Measurements from ENCODE around the gene PIGS.
"Not testable (repeated sequence)": the region's sequence is repeated elsewhere in the genome, so short reads cannot be mapped to it uniquely, and the experiment has no call there.

Gene PIGS

GRCh38 chr17:28528327-28529012 is 42.9 kb downstream of the PIGS start:
- Histone ChIP-seq H3K4me3 (ENCODE audit: low read depth, low read length) (no peak overlapping the region), H3K36me3 (ENCODE audit: insufficient read depth, low read length) (no peaks in the 10 kb centered on the region), H3K27me3 (ENCODE audit: insufficient read depth, low read length) (no peaks in the 10 kb centered on the region), H3K27ac (ENCODE audit: low read depth, low read length) (no peak overlapping the region), H3K4me1 (ENCODE audit: control insufficient read depth, insufficient read depth, low read length, unreplicated experiment) (peaks cover 31% of the 10 kb centered on the region), H3K79me2 (ENCODE audit: control insufficient read depth, insufficient read depth, low read length, unreplicated experiment) (no peaks in the 10 kb centered on the region), H2AFZ (ENCODE audit: low read length, unreplicated experiment) (no peak overlapping the region)

GRCh38 chr17:28527859-28528258 is 43.5 kb downstream of the PIGS start:
- Histone ChIP-seq H3K27me3 (ENCODE audit: insufficient read depth, low read length) (no peaks in the 10 kb centered on the region), H3K27ac (ENCODE audit: low read depth, low read length) (no peak overlapping the region), H3K4me3 (ENCODE audit: low read depth, low read length) (no peak overlapping the region), H3K36me3 (ENCODE audit: insufficient read depth, low read length) (no peaks in the 10 kb centered on the region), H3K4me1 (ENCODE audit: control insufficient read depth, insufficient read depth, low read length, unreplicated experiment) (peaks cover 26% of the 10 kb centered on the region), H2AFZ (ENCODE audit: low read length, unreplicated experiment) (no peak overlapping the region), H3K79me2 (ENCODE audit: control insufficient read depth, insufficient read depth, low read length, unreplicated experiment) (no peaks in the 10 kb centered on the region)

GRCh38 chr17:28527181-28527681 is 44.1 kb downstream of the PIGS start:
- no peaks in the 10 kb centered on the region for H3K36me3 ChIP-seq (ENCODE audit: insufficient read depth, low read length)
- no peak overlapping the region for H3K4me3 ChIP-seq (ENCODE audit: low read depth, low read length)
- H3K27ac ChIP-seq (ENCODE audit: low read depth, low read length), result no peak overlapping the region
- no peak overlapping the region for H2AFZ ChIP-seq (ENCODE audit: low read length, unreplicated experiment)
- H3K27me3 ChIP-seq (ENCODE audit: insufficient read depth, low read length), result no peaks in the 10 kb centered on the region
- no peaks in the 10 kb centered on the region for H3K79me2 ChIP-seq (ENCODE audit: control insufficient read depth, insufficient read depth, low read length, unreplicated experiment)
- peaks cover 21% of the 10 kb centered on the region for H3K4me1 ChIP-seq (ENCODE audit: control insufficient read depth, insufficient read depth, low read length, unreplicated experiment)

GRCh38 chr17:28526381-28526780 is 44.9 kb downstream of the PIGS start:
- Histone ChIP-seq H3K4me1 (ENCODE audit: control insufficient read depth, insufficient read depth, low read length, unreplicated experiment) (peaks cover 21% of the 10 kb centered on the region), H3K4me3 (ENCODE audit: low read depth, low read length) (no peak overlapping the region), H3K27ac (ENCODE audit: low read depth, low read length) (no peak overlapping the region), H3K79me2 (ENCODE audit: control insufficient read depth, insufficient read depth, low read length, unreplicated experiment) (no peaks in the 10 kb centered on the region), H2AFZ (ENCODE audit: low read length, unreplicated experiment) (no peak overlapping the region), H3K27me3 (ENCODE audit: insufficient read depth, low read length) (no peaks in the 10 kb centered on the region), H3K36me3 (ENCODE audit: insufficient read depth, low read length) (no peaks in the 10 kb centered on the region)

- Histone ChIP-seq H3K79me2 (ENCODE audit: control insufficient read depth, insufficient read depth, low read length, unreplicated experiment) (no peaks in the 10 kb centered on the region), H3K27me3 (ENCODE audit: insufficient read depth, low read length) (no peaks in the 10 kb centered on the region), H3K4me3 (ENCODE audit: low read depth, low read length) (no peak overlapping the region), H3K36me3 (ENCODE audit: insufficient read depth, low read length) (no peaks in the 10 kb centered on the region), H3K4me1 (ENCODE audit: control insufficient read depth, insufficient read depth, low read length, unreplicated experiment) (peaks cover 21% of the 10 kb centered on the region), H2AFZ (ENCODE audit: low read length, unreplicated experiment) (no peak overlapping the region), H3K27ac (ENCODE audit: low read depth, low read length) (no peak overlapping the region)
These were observed 46.6 kb downstream of the PIGS start for GRCh38 chr17:28524476-28525424.

- no peak overlapping the region for H2AFZ ChIP-seq (ENCODE audit: low read length, unreplicated experiment)
- no peaks in the 10 kb centered on the region for H3K79me2 ChIP-seq (ENCODE audit: control insufficient read depth, insufficient read depth, low read length, unreplicated experiment)
- H3K36me3 ChIP-seq (ENCODE audit: insufficient read depth, low read length), result no peaks in the 10 kb centered on the region
- H3K4me1 ChIP-seq (ENCODE audit: control insufficient read depth, insufficient read depth, low read length, unreplicated experiment), result peaks cover 21% of the 10 kb centered on the region
- H3K4me3 ChIP-seq (ENCODE audit: low read depth, low read length), result no peak overlapping the region
- no peaks in the 10 kb centered on the region for H3K27me3 ChIP-seq (ENCODE audit: insufficient read depth, low read length)
- H3K27ac ChIP-seq (ENCODE audit: low read depth, low read length), result no peak overlapping the region
These were observed 47.4 kb downstream of the PIGS start for GRCh38 chr17:28523876-28524275.

- peaks cover 19% of the 10 kb centered on the region for H3K4me1 ChIP-seq (ENCODE audit: control insufficient read depth, insufficient read depth, low read length, unreplicated experiment)
- H3K27me3 ChIP-seq (ENCODE audit: insufficient read depth, low read length), result 0 out of 2 replicates have a peak, but pooled peaks cover 3% of the 10 kb centered on the region
- H3K79me2 ChIP-seq (ENCODE audit: control insufficient read depth, insufficient read depth, low read length, unreplicated experiment), result no peaks in the 10 kb centered on the region
These were observed 48.1 kb downstream of the PIGS start for GRCh38 chr17:28523186-28523585.

GRCh38 chr17:28522281-28522680 is 49.0 kb downstream of the PIGS start:
- H2AFZ ChIP-seq (ENCODE audit: low read length, unreplicated experiment); H3K27me3 ChIP-seq (ENCODE audit: insufficient read depth, low read length); H3K79me2 ChIP-seq (ENCODE audit: control insufficient read depth, insufficient read depth, low read length, unreplicated experiment); H3K4me3 ChIP-seq (ENCODE audit: low read depth, low read length); H3K36me3 ChIP-seq (ENCODE audit: insufficient read depth, low read length); H3K27ac ChIP-seq (ENCODE audit: low read depth, low read length): not testable (repeated sequence)
- peaks cover 11% of the 10 kb centered on the region for H3K4me1 ChIP-seq (ENCODE audit: control insufficient read depth, insufficient read depth, low read length, unreplicated experiment)

More at GRCh38 chr17:28523186-28523585, 48.1 kb downstream of the PIGS start:
- Histone ChIP-seq H2AFZ (ENCODE audit: low read length, unreplicated experiment) (no peak overlapping the region), H3K27ac (ENCODE audit: low read depth, low read length) (no peak overlapping the region), H3K4me3 (ENCODE audit: low read depth, low read length) (no peak overlapping the region), H3K36me3 (ENCODE audit: insufficient read depth, low read length) (no peaks in the 10 kb centered on the region)

- no peaks in the 10 kb centered on the region for H3K36me3 ChIP-seq (ENCODE audit: insufficient read depth, low read length)
- peaks cover 11% of the 10 kb centered on the region for H3K4me1 ChIP-seq (ENCODE audit: control insufficient read depth, insufficient read depth, low read length, unreplicated experiment)
- no peak overlapping the region for H3K27ac ChIP-seq (ENCODE audit: low read depth, low read length)
- no peak overlapping the region for H2AFZ ChIP-seq (ENCODE audit: low read length, unreplicated experiment)
- H3K27me3 ChIP-seq (ENCODE audit: insufficient read depth, low read length), result 0 out of 2 replicates have a peak, but pooled peaks cover 4% of the 10 kb centered on the region
- H3K4me3 ChIP-seq (ENCODE audit: low read depth, low read length), result no peak overlapping the region
- H3K79me2 ChIP-seq (ENCODE audit: control insufficient read depth, insufficient read depth, low read length, unreplicated experiment), result no peaks in the 10 kb centered on the region
These were observed 49.8 kb downstream of the PIGS start for GRCh38 chr17:28521311-28522085.

- Histone ChIP-seq H3K4me3 (ENCODE audit: low read depth, low read length) (no peak overlapping the region), H2AFZ (ENCODE audit: low read length, unreplicated experiment) (no peak overlapping the region), H3K36me3 (ENCODE audit: insufficient read depth, low read length) (no peaks in the 10 kb centered on the region), H3K4me1 (ENCODE audit: control insufficient read depth, insufficient read depth, low read length, unreplicated experiment) (peaks cover 10% of the 10 kb centered on the region), H3K27ac (ENCODE audit: low read depth, low read length) (no peak overlapping the region), H3K79me2 (ENCODE audit: control insufficient read depth, insufficient read depth, low read length, unreplicated experiment) (no peaks in the 10 kb centered on the region), H3K27me3 (ENCODE audit: insufficient read depth, low read length) (0 out of 2 replicates have a peak, but pooled peaks cover 4% of the 10 kb centered on the region)
These were observed 50.6 kb downstream of the PIGS start for GRCh38 chr17:28520687-28521086.

Measured in ACC112 (cell line).